GM18526 (cell line): Measurements from ENCODE around the gene PNLIPRP1.

Experiments used
- POLR2A ChIP-seq: IDR thresholded peaks from 3 replicates; pipeline ENCODE4 v1.6.1; 2011; ENCODE audit not compliant: insufficient read length; ENCODE audit errors: extremely low read depth

Gene PNLIPRP1

DNA sequence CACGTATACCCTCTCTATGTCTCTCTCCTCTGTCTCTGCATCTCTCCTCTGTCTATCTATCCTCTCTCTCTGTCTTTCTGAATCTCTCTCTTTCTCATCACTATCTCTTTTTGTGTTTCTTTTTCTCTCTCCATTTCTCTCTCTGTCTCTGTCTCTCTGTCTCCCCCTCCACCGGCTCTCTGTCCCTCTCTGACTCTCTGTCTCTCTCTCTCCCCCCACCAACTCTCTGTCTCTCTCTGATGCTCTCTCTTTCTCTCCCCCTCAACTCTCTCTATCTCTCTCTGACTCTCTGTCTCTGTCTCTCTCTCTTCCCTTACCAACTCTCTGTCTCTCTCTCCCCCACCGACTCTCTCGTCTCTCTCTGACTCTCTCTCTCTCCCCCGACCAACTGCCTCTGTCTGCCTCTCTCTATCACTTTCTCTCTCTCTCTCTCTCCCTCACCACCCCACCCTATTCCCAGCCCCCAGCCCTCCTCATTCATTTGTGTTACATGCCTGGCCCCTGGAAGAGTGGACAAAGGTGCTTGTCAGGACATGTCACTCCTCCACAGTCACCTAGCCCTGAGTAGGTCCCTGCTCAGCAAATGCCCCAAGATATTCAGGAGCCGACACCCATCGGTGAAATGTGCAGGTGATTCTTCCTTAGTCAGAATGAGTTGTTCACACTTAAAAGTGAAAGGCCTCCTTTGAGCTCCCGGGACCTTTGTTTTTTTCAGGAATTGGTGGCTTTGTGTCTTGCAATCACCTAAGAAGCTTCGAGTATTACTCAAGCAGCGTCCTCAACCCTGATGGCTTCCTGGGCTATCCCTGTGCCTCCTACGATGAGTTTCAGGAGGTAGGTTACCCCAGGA lies 43.6 kb downstream of the PNLIPRP1 start:
- no peak for TF ChIP-seq POLR2A

DNA sequence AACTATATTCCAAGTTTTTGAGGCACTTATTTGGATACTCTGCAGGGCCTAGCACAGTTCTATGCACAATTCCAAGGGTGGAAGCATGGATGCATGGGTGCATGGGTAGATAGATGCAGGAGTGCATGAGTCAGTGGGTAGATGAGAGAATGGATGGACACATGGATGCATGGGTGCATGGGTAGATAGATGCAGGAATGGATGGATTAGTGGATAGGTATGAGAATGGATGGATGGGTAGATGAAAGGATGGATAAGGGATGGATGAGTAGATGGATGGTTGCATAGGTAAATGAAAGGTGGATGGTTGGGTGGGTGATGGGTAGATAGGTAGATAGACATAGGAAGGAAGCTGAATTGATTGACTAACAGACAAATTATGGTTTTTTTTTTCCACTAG lies 45.6 kb downstream of the PNLIPRP1 start:
- no peak for TF ChIP-seq POLR2A

DNA sequence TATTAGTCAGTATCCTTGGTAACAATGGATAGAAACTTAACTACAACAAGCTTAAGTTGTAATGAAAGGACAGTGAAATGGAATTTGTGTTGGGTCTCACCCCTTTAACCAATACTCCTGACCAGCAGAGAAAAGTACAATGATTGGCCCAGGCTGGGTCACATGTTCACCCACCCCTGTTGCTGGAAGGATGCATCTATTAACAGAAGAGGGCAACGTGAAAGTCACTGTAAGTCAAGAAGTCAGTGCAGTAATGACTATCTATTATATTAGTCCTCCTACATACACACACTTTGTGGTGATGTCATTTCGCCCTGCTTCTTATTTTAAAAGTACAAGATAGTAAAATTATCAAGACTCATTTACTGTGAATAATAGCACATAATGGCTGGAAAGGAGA lies 46.2 kb downstream of the PNLIPRP1 start:
- no peak for TF ChIP-seq POLR2A

DNA sequence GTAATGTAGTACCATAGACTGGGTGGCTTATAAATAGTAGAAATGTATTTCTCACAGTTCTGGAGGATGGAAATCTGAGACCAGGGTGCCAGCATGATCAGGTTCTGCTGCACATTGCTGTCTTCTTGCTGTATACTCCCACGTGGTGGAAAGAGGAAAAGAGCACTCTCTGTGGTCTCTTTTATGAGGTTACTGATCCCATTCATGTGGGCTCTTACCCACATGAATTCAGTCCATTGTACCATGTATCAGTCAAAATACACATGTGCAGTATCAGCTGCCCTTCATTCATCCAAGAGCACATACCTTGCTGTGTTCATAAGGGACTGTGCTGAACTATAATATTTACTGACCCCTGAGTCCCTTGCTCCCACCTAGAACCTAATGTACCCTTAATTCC lies 47.1 kb downstream of the PNLIPRP1 start:
- TF ChIP-seq POLR2A = no peak

DNA sequence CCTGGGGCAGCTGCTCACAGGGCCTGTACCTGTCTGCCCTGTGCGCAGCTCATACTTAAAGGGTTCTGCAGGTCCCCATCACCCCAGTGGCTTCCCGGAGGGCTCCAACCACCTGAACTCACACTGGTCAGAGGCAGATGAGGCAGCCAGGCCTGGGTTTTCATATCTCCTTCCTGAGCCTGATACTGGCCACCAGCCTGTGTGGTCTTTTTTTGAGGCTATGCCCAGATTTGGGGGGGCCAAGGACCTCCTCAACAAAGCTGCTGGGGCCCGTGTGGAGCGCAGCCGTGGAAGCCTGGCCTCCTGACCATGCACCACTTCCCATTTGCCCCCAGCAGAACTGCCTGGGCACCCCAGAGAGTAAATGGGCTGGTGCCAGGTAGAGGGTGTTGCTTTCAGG lies 55.7 kb downstream of the PNLIPRP1 start:
- no peak for TF ChIP-seq POLR2A

DNA sequence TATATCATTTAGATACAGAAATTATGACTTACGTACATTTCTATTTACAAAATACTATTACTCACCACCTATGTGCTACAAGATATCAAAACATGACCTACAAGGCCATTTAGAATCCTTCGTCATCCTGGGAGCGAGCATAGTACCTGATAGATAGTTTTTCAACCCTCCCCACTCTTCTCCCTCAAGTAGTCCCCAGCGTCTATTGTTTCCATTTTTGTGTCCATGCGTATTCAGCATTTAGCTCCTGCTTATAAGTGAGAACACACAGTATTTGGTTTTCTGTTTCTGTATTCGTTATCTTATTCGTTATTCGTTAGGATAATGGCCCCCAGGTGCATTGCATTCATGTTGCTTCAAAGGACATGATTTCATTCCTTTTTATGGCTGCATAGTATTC lies 58.1 kb downstream of the PNLIPRP1 start:
- no peak for TF ChIP-seq POLR2A

DNA sequence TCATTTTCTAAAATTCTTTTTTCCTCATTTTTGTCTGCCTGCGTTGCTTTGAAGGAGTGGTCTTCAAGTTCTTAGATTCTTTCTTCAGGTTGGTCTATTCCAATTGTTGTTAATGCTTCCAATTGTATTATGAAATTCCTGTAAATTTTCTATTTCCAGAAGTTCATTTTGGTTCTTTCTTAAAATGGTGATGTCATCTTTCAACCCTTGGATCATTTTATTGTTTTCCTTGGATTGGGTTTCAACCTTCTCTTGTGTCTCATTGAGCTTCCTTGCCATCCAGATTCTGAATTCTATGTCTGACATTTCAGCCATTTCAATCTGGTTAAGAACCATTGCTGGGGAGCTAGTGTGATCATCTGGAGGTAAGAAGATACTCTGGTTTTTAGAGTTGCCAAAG lies 63.1 kb downstream of the PNLIPRP1 start:
- TF ChIP-seq POLR2A = no peak

DNA sequence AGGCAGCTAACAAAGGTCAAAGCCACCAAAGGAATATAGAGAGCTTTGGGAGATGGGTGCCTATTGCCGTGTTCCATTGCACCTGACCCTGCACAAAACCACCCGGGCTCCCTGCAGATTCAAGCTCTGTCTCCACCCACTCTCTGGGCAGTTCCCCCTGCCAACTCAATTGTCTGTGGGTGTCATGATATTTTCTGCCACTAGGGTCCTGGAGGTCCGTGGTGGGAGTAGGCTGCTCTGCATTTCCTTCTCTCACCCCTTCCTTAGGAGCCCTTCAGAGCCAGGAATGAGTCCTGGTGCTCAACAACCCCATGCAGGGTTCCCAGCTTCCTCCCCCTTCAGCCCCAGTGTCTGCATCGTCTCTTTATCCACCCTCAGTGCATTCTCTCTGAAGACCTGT lies 64.1 kb downstream of the PNLIPRP1 start:
- no peak for TF ChIP-seq POLR2A

DNA sequence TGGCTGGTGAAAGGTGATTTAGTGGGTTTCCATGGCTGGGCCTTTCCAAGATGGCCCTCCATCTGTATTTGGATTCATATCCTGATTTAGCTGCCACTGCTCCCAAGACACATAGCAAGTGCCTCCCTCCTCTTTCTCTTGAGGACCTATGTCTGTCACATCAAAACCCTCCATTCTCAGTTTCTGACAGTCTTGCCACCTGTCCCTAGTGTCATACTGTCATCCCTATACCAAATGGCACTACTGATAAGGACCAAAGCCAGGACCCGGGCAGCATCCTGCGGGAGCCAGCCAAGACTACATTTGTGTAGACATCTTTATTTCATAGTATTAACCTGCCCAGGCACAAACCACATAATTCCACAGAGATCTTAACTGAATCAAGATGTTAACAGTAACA lies 64.8 kb downstream of the PNLIPRP1 start:
- TF ChIP-seq POLR2A = no peak

DNA sequence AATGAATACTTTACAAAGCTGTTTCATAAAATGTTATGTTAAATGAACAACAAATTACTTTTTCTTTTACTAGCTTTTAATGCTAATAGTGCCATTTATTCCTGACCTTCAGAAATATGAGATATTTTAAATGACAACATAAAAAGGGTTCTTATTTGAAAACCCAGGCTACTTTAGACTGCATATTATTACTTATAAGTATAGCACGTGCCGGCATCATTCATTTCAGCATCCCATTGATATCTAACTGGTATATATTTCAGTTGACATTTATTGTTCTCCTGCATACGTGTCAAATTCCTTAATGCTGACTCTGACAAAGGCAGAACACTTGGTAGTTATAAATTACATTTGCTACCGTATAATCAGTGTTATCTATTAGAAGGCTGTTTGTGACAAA lies 65.3 kb downstream of the PNLIPRP1 start:
- no peak for TF ChIP-seq POLR2A

DNA sequence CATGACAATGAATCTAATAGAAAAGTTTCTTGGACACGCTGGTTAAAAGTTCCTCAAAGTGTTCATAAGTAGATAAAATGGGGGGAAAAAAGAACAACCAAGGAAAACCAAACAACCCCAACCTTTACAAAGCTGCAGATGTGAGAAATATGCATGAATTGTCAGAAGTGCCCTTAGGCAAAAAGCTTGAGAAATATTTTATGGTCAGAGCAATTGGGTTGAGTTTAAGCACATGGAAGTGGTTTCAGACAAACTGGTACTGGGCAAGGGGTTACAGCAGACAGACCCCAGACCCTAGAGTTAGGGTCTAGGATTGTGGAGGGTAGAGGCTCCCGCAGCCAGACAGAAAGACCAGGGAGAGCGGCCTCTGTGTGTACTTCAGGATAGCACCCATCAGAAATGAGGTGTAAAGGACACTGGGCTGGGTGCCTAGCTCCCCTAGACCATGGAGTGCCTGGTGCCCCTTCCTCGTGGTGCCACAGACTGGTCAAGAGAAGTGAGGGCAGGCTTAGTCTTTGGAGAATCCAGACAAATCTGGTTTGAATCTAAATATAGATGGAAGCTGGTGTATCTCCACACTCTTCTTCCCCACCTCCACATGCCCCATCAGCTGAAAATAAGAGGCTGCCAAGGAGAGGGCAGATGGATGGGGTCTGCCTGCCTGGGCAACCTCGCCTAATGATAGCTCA lies 67.2 kb downstream of the PNLIPRP1 start:
- no peak for TF ChIP-seq POLR2A
